ENCODE data around the gene RAPGEF2.
A peak's percentile ranks its signal among the peaks of the same experiment; 100 is the strongest.

RAPGEF2 gene

GRCh38 chr4:159337041-159337440 is 234.2 kb downstream of the RAPGEF2 start:
- no peak for DNase-seq

- no peak for DNase-seq
Observed at GRCh38 chr4:159341522-159341921, 238.6 kb downstream of the RAPGEF2 start.

GRCh38 chr4:159342374-159342773 is 239.5 kb downstream of the RAPGEF2 start:
- DNase-seq = no peak

- no peak for DNase-seq
Observed at GRCh38 chr4:159343116-159343515, 240.2 kb downstream of the RAPGEF2 start.

- no peak for DNase-seq
Observed at GRCh38 chr4:159344877-159345276, 242.0 kb downstream of the RAPGEF2 start.

- no peak for DNase-seq
Observed at GRCh38 chr4:159346681-159347080, 243.8 kb downstream of the RAPGEF2 start.

GRCh38 chr4:159347813-159348212 is 244.9 kb downstream of the RAPGEF2 start:
- DNase-seq = no peak

- DNase-seq = no peak
Observed at GRCh38 chr4:159349332-159349731, 246.5 kb downstream of the RAPGEF2 start.

- no peak for DNase-seq
Observed at GRCh38 chr4:159352609-159353008, 249.7 kb downstream of the RAPGEF2 start.

- no peak for DNase-seq
Observed at GRCh38 chr4:159353422-159354116, 250.7 kb downstream of the RAPGEF2 start.

GRCh38 chr4:159355466-159355865 is 252.6 kb downstream of the RAPGEF2 start:
- no peak for DNase-seq

GRCh38 chr4:159357350-159357749 is 254.5 kb downstream of the RAPGEF2 start:
- DNase-seq = no peak

- no peak for DNase-seq
Observed at GRCh38 chr4:159358226-159358625, 255.3 kb downstream of the RAPGEF2 start.

GRCh38 chr4:159360549-159360948 is 257.7 kb downstream of the RAPGEF2 start:
- no peak for DNase-seq

GRCh38 chr4:159363361-159363760 is 260.5 kb downstream of the RAPGEF2 start:
- no peak for DNase-seq

- DNase-seq = no peak
Observed at GRCh38 chr4:159366966-159367780, 264.3 kb downstream of the RAPGEF2 start.

GRCh38 chr4:159367781-159368080 is 264.9 kb downstream of the RAPGEF2 start:
- DNase-seq = no peak

GRCh38 chr4:159368320-159368719 is 265.4 kb downstream of the RAPGEF2 start:
- no peak for DNase-seq

- DNase-seq = no peak
Observed at GRCh38 chr4:159369256-159369655, 266.4 kb downstream of the RAPGEF2 start.

GRCh38 chr4:159370286-159370685 is 267.4 kb downstream of the RAPGEF2 start:
- no peak for DNase-seq

- DNase-seq = peak in 1 of 2 experiments; percentile 11
Observed at GRCh38 chr4:159374749-159375530, 272.1 kb downstream of the RAPGEF2 start.

GRCh38 chr4:159376289-159376688 is 273.4 kb downstream of the RAPGEF2 start:
- DNase-seq = no peak

- DNase-seq = no peak
Observed at GRCh38 chr4:159378056-159378616, 275.3 kb downstream of the RAPGEF2 start.

Measured in NCI-H524 (cell line).